ENCODE measurements around the gene ZNF302.
"Not testable (repeated sequence)": the region's sequence is repeated elsewhere in the genome, so short reads cannot be mapped to it uniquely, and the experiment has no call there.

Gene ZNF302
- 9.5 to 36.4 (median 22.8) reads per million in 4 donors for total RNA-seq

DNA sequence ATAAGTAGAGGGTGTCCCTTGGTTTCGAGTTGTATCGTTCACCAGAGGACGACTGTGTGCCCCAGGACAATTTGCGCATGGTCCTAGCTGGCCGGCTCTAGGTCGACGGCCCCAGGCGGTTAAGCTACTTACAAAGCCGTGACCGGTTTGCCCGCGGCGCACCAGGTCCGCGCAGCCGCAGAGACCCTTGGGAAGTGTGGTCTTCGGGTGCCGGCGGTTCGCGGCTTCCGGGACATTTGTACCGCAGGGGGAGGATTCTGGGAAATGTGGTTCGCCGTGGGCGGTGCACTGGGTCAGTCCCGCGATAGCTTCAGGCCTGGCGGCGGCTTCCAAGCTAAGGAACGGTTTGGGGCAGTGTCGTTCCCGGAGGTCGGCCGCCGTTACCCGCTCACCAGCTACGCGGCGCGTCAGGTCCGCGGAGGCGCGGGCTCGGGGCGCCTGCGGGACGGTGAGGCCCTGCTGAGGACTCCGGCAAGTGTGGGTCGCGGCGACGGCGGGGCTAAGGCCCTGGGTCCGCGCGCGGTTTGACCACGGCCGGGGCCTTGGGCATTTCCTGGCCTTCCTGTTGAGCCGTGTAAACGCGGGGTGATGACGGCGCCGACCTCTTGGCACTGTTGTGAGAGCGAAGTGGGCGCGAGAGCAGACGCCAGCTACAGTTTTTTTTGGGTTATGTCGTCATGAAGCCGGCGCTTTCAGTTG is at the start of gene ZNF302:
TSS of gene ZNF302 (plus strand) at position 293 of the 699 bp plus-strand sequence. CDS start 1,127 bp downstream, outside the sequence.
- peak; percentile 79 to 98 (median 89) for DNase-seq

DNA sequence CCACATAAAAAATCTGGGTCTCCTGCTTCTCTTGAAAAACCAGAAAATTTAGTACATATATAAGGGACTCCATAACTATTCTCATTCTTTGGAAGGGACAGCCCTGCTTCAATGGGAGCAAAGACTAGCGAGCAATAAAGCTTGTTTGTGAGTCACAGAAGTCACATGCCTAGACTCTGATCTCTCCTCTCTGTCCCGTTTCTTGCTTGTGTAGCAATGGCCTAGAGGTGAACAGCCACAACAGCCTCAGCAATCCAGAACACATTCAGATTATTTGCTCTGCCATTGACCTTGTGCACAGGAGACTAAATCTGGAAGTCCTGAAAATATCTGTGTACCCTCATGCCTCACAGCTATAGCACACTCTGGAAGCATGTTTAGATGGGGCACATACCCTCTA is 43.7 kb upstream of the ZNF302 start:
- no peak for DNase-seq

DNA sequence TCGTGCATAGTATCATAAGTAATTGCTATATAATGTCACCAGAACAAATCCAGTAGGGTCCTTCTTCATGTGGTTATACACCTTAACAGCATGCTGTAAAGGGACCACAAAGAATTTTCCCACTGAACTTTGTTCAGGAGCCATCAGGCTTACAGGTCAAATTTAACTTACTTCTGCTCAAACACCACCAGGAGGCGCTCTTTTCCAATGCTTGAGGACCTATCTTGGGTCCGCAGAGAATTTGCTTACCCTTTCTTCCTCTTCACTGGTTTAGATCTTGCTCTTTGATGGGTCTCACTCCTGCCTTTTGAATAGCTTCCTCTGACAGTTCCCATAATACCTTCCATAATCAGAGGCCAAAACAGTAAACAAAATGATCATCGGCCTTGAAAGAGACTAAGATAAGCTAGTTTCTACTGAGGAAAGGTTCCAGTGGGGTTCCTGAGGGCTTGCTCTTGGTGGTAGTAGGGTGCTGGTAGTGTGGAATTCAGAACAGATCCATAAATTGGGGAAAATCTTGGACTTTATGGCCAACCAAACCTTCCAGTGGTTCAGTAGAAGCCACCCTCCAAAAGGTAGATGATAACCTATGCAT is 37.9 kb upstream of the ZNF302 start:
- DNase-seq: peak in 4 of 5 donors; percentile 50 to 73 (median 54)

DNA sequence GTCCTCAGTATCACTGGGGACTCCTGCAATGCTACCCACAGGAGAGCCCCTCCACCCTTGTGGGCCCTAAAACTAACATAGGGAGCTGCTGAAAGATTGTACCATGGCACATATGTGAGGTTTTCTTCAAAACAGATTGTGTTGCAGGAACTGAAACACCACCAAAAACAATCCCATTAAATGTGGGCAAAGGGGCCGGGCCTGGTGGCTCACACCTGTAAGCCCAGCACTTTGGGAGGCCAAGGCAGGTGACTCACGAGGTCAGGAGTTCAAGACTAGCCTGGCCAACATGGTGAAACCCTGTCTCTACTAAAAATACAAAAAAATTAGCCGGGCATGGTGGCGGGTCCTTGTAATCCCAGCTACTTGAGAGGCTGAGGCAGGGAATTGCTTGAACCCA is 35.2 kb upstream of the ZNF302 start:
- DNase-seq: no peak

DNA sequence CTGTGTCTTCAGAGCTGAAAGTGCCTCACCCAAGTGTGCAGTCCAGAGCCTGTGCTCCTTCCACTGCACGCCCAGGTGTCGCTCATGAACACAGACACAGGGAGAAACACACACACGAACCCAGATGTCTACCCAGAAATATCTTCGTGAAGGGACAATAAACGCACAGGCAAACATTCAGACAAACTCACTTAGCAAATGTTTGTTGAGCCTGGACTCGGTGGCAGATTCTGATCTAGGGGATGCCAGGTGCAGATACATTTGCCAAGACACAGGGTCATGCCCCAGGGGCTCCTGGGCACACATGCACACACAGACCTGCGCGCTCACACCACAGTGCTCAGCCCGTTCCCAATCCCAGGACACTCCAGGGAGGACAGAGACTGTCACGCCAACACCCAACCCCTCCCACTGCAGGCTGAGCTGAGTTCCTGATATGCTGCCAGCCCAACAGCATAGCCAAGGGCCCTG is 32.5 kb upstream of the ZNF302 start:
- no peak for DNase-seq

DNA sequence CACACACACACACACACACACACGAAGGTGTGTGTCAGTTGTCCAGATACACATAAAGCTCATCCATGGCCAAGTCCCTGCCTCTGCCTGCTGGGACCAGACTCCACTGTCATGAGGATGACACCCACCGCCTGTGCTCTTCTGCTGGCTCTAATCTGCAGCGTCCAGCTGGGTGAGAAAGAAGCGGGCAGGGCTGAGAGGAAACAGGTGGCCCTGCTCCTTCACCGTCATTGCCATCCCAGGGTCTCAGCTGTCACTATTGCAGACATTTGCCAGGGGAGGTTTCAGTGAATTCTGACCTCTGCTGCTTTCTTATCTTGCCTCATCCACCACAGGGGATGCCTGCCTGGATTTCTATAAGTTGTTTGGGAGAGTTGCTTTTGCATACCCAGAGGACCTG is 31.9 kb upstream of the ZNF302 start:
- no peak for DNase-seq

DNA sequence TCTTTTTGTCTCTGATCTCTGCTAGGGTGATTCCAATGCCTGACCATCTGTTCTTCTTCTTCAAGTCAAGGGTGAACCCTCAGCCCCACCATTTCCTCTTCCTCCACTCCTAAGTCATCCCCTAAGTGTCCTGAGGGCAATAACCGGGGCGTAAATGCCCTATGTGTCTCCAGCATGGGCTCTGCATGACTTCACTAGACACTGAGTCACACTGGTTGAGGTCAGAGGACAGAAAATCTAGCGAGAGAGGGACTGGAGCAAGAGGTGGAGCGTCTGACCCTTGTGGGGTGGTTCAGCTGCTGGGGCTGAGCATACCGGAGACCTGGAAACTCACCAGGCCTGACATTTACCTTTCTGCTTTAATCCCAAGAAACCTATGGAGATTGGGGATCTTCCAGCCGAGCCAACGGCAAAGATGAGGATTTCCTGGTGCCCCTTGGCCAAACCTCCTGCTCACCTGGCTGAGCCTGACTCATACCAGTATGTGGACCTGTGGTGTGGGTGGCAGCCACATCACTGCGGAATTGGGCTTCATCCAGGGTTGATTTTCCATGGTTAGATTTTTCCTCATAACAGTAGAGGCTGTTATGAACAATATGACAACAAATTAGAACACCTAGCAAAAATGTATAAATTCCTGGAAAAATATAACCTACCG is 27.5 kb upstream of the ZNF302 start:
- no peak for DNase-seq

DNA sequence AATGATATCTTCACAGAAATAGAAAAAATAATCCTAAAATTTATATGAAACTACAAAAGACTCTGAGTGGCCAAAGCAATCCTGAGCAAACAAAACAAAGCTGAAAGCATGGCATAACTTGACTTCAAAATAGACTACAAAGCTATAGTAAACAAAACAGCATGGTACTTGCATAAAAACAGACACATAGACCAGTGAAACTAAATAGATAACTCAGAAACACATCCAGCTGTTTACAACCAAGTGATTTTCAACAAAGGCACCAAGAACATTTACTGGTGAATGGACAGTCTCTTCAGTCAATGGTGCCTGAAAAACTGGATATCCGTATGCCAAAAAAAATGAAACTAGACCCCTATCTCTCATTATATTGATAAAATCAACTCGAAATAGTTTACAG is 25.7 kb upstream of the ZNF302 start:
- no peak for DNase-seq

DNA sequence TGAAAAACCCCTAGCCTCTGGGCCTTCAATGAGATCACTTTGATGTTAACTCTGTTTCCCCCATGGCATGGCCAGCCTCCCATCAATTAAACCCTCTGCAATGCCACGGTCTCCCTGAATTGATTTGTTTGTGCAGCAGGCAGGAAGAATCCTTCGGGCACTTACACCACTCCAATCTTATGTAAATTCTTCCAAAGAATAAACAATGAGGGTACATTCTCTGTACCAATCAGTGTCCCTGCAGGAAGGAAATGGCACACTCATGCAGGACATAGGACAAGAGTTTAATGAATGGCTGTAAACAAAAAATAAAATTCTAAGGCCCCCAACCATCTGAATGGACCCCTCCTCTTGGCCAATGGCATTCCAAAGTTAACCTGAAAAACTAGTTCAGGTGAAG is 22.7 kb upstream of the ZNF302 start:
- no peak for DNase-seq

DNA sequence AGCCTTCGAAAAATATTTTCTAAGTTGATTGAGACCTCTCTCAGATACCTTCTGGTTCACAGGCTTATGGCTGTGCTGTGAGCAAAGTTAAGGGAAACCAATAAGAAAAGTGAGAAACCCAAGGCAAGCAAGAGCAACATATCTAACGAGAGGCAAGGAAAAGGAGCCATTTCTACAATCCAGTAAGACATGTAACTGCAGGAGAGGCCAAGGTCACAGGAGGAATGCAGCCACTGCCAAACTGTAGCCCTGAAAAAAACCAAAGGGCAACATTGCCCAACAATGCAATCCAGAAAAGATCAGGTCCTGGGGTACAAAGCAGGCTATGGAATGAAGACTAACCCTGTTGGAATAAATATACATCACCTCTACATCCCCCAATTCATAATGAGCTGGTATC is 21.8 kb upstream of the ZNF302 start:
- DNase-seq: no peak

DNA sequence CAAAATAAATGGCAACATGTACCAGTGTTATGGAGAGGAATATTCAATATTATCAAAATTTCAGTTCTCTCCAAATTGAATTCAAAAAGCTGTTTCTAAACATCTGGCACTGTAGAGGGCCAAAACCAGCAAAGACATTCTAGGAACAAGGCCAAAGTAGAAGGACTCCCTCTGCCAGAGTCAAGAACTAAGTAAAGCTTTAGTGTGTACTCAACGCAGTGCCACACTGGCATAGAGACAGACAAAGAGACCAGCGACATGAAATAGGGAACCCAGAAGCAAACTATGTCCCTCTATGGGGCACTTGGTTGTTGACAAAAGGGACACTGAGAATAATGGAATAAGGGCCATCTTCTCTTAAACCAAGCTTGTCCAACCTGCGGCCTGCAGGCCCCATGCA is 16.1 kb upstream of the ZNF302 start:
- no peak for DNase-seq

DNA sequence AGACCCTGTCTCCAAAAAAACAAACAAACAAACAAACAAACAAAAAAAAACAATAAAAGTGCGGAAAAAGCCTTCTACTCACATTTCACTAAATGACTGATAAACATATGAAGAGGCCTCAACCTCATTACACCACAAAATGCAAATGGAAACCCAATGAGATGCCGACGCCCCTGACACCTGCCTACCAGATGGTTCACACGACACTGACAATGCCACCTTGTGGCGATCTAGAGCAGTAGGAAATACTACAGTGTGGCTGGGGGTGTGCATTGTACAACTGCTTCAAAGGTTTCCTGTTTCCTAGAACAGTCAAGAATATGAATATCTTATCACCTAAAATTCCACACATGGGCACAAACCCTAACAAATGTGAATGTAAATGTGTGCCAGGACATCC is 14.6 kb upstream of the ZNF302 start:
- DNase-seq: peak in 3 of 5 donors; percentile 21 to 43 (median 40)

DNA sequence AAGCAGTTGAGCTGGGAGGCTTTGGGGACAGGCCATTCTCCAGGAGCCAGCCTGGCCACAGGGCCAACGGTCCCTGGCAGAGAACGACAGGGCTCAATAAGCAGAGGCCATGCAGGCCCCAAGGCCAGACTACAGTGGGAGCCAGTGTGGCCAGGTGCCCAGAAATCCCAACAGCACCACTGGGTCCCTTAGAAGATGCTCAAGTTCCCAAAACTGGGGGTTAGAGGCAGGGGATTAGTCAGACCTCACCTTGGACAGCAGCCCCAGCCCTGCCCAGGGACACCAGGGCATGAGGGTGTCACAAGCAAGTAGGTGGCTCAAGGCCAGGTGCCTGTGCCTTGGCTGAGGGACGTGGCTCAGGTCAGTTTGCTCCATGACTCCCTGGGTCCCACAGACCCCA is 13.3 kb upstream of the ZNF302 start:
- no peak for DNase-seq

DNA sequence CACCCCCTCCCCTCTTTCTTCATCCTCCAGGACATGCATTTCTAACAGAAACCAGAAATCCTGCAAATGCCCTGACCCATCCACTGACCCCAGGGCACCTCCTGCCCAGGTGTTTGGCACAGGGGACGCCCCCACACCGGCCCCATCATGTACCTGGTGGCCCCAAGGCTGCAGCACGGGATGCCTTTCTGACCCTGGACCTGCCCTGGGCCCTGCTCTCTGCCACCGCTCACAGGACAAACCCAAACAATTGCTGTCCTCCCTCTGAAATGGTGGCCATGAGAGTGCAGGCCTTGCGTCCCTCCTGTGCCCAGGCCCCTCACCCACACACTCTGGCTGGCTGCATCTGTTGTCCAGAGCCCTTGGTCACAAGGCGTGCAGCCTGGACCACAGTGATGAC is 12.6 kb upstream of the ZNF302 start:
- DNase-seq: no peak

DNA sequence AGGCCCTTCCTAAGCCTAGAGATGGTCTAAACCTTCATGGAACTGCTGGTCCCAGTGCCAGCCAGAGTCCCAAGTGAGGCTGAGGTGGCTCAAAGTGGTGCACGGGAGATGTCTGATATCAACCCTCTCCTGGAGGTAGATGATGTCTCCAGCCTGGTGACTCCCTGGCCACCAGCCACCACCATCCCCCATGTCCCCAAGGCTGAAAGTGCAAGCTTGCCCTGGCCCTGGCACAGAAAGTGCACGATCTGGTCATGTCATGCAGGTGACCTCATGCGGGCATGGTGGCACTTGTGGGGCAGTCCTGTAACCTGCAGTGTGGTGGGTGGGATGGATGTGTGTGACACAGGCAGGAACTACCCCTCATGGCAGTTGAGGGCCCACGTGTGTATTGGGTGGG is 12.2 kb upstream of the ZNF302 start:
- not testable (repeated sequence) for DNase-seq

DNA sequence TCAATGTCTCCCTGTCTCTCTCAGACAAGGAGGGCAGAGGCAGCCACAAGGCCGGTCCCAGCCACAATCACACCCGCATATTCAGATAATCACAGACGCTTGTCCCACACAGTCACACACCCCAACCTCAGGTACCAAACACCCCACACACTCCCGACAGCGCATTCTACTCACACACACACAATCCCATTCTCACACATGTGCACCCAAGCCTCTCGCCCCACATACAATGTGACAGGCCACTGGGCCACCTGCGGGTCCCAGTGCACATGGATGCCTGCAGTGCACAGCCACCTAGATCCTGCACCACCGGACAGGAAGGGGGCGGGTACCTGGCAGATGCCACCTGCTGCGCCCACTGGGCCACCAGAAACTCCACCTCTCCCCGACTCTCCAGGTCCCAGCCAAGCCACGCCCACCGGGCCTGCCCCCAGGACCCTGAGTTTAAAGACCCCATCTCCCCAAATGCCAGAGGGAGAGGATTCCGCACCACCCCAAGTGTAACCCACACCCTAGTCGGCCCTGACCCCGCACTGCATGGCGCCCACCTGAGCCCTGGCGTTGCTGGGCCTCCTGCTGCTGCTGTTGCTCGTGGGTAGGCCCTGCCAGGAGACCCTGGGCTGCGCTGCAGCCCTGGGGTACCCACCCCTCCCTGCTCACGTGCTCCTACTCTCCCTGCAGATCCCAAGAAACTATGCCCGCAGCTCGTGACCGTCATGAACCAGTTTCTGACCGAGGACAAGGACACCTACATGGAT is 11.1 kb upstream of the ZNF302 start:
- no peak for DNase-seq

DNA sequence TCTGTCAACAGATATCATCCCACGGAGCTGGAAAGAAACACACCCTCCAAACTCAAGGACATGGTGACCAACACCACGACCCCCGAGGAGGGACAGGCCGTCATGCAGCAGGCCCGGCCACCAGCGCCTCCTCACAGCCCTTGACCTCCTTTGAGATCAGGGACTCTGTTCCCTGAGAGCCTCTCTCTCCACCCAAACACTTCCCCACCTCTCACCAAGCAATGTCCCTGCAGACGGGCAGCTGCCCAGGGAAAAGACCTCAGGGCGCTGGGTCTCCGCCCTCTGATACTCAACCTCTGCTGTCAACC is 10.6 kb upstream of the ZNF302 start:
- no peak for DNase-seq

DNA sequence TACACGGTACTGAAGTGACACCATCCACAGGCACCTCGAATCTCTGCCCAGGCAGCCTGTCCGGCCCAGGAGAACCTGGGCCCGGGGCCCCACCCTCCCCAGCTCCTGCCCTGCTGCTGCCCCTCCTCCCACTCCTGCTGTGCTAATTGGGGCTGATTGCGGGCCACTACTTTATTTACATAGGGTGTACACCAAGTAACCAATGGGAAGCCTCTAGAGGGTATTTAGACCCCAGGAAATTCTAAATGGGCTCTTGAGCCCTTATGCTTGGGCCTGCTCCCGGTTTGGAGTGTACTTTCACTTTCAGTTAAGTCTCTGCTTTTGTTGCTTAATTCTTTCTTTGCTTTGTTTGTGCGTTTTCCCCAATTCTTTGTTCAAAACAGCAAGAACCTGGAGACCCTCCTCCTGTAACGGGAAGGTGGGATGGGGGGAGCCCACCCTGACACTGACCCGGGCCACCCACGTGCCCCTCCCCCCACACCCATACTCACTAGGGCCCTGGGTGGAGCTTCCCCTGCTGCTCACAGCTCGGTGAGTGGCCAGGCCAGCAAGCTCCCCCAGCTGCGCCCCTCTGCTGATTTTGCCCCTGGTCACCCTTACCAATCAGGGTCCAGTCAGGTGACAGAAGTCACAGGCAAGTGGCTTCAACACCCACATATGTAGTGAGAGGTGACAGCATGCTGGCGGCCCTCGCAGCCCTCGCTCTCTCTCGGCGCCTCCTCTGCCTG is 10.0 kb upstream of the ZNF302 start:
- no peak for DNase-seq

DNA sequence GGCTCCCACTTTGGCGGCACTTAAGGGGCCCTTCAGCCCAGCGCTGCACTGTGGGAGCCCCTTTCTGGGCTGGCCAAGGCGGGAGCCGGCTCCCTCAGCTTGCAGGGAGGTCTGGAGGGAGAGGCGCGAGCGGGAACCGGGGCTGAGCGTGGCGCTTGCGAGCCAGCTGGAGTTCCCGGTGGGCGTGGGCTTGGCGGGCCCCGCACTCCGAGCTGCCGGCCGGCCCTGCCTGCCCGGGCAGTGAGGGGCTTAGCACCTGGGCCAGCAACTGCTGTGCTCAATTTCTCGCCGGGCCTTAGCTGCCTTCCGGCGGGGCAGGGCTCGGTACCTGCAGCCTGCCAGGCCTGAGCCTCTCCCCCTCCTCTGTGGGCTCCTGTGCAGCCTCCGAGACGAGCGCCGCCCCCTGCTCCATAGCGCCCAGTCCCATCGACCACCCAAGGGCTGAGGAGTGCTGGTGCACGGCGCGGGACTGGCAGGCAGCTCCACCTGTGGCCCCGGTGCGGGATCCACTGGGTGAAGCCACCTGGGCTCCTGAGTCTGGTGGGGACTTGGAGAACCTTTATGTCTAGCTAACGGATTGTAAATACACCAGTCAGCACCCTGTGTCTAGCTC is 9.3 kb upstream of the ZNF302 start:
- not testable (repeated sequence) for DNase-seq

DNA sequence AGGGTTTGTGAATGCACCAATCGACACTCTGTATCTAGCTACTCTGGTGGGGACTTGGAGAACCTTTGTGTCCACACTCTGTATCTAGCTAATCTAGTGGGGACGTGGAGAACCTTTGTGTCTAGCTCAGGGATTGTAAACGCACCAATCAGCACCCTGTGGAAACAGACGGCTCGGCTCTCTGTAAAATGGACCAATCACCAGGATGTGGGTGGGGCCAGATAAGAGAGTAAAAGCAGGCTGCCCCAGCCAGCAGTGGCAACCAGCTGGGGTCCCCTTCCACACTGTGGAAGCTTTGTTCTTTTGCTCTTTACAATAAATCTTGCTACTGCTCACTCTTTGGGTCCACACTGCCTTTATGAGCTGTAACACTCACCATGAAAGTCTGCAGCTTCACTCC is 8.8 kb upstream of the ZNF302 start:
- not testable (repeated sequence) for DNase-seq

DNA sequence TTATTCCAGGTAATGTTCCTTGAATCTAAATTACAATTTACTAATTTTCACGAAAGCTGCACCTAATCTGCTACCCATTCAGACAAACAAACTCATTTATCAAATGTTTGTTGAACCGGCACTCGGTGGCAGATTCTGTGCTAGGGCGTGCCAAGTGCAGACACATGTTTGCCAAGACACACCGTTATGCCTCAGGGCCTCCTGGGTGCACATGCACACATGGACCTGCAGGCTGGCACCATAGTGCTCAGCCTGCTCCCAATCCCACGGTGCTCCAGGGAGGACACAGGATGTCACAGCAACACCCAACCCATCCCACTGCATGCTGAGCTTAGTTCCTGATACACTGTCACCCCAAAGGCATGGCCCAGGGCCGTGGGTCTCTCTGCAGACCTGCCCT is 8.2 kb upstream of the ZNF302 start:
- DNase-seq: no peak

DNA sequence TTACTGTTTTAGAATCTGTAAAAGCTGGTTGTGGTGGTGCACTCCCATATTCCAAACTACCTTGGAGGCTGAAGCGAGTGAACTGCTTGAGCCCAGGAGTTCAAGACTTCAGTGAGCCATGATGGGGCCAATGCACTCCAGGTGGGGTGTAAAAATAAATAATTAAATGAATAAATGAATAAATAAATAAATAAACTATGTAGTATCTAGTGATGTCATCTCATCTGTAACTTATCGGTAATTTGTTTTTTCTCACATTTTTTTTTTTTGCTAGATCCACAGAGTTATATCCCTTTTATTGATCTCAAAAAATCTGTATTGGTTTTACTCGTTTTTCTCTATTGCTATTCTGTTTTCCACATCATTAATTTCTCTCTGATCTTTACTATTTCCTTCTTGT is 5.5 kb upstream of the ZNF302 start:
- DNase-seq: no peak

Measured in T-helper 1 cell (primary cell).